Naive thymus-derived CD4-positive, alpha-beta T cell (primary cell): ENCODE data around the gene LTK. TPM values are rescaled to one million over a fixed set of nuclear protein-coding genes. Genes with fewer than 3 reads are reported as not detected.

ENCODE experiments used
- ATAC-seq: fragments of 150-1000 bp; cut with Tn5 transposase; 2 replicates; pipeline ENCODE4 v1.10.0; 2021; ENCODE audit warnings: mild to moderate bottlenecking, moderate library complexity
- CTCF ChIA-PET: fragments of 350-600 bp; sonication (Branson Sonifier 250); formaldehyde crosslinking; loops from one replicate; lab custom pipeline; 2021; ENCODE audit warnings: antibody characterized with exemption; lab: Charles Lee
- POLR2A ChIA-PET: fragments of 350-600 bp; sonication (Branson Sonifier 250); formaldehyde crosslinking; loops from one replicate; lab custom pipeline; 2021; ENCODE audit warnings: antibody characterized with exemption, inconsistent platforms; lab: Charles Lee
- DNase-seq, 9 donors: peaks; one replicate each; pipeline versions ENCODE4 v3.0.0 to v3.0.0-alpha.2; 2020 to 2022; ENCODE audit warnings: mixed read lengths in 1 of 9
- H3K27ac ChIP-seq: one replicate; pipeline ENCODE4 v1.7.0; 2013; ENCODE audit warnings: mild to moderate bottlenecking, low read depth, low read length, moderate library complexity
- H3K27me3 ChIP-seq, 2 donors: one replicate each; pipeline ENCODE4 v1.7.0; 2013; ENCODE audit warnings: low read length in 2 of 2, mild to moderate bottlenecking in 2 of 2, moderate library complexity in 2 of 2; ENCODE audit not compliant: control insufficient read depth in 2 of 2, insufficient read depth in 2 of 2
- H3K36me3 ChIP-seq, 3 experiments: 1 replicate in 2 of 3; 2 replicates in 1 of 3; pipeline ENCODE4 v1.7.0; 2013; ENCODE audit warnings: low read length in 3 of 3, mild to moderate bottlenecking in 3 of 3, moderate library complexity in 1 of 3; ENCODE audit not compliant: insufficient read depth in 3 of 3, control insufficient read depth in 2 of 3
- H3K4me1 ChIP-seq, 2 donors: one replicate each; pipeline ENCODE4 v1.7.0; 2013; ENCODE audit warnings: low read length in 2 of 2, mild to moderate bottlenecking in 2 of 2, moderate library complexity in 1 of 2; ENCODE audit not compliant: control insufficient read depth in 2 of 2, insufficient read depth in 2 of 2
- H3K4me3 ChIP-seq: 2 replicates; pipeline ENCODE4 v1.7.0; 2013; ENCODE audit warnings: mild to moderate bottlenecking, low read length
- H3K9me3 ChIP-seq, 3 experiments: 1 replicate in 2 of 3; 2 replicates in 1 of 3; pipeline ENCODE4 v1.7.0; 2013; ENCODE audit warnings: low read length in 3 of 3; ENCODE audit not compliant: control insufficient read depth in 2 of 3
- H3K27ac Mint-ChIP-seq, 9 donors: one replicate each; pipeline ENCODE4 v1.8.0; 2020 to 2022; ENCODE audit warnings: mixed read lengths in 9 of 9, mild to moderate bottlenecking in 8 of 9, moderate library complexity in 5 of 9, inconsistent platforms in 2 of 9
- H3K27me3 Mint-ChIP-seq, 5 donors: one replicate each; pipeline ENCODE4 v1.8.0; 2021 to 2022; ENCODE audit warnings: mixed read lengths in 5 of 5, mild to moderate bottlenecking in 1 of 5
- H3K36me3 Mint-ChIP-seq, 5 donors: one replicate each; pipeline ENCODE4 v1.8.0; 2020 to 2022; ENCODE audit warnings: mixed read lengths in 5 of 5, mild to moderate bottlenecking in 3 of 5, inconsistent platforms in 1 of 5
- H3K4me1 Mint-ChIP-seq, 7 donors: one replicate each; pipeline ENCODE4 v1.8.0; 2020 to 2022; ENCODE audit warnings: mixed read lengths in 7 of 7, mild to moderate bottlenecking in 3 of 7, inconsistent platforms in 1 of 7
- H3K4me3 Mint-ChIP-seq, 10 donors: one replicate each; pipeline ENCODE4 v1.8.0; 2020 to 2022; ENCODE audit warnings: mild to moderate bottlenecking in 10 of 10, mixed read lengths in 10 of 10, moderate library complexity in 6 of 10, inconsistent platforms in 2 of 10
- H3K9me3 Mint-ChIP-seq, 11 donors: one replicate each; pipeline ENCODE4 v1.8.0; 2020 to 2022; ENCODE audit warnings: mixed read lengths in 11 of 11, mild to moderate bottlenecking in 4 of 11, inconsistent platforms in 1 of 11, moderate library complexity in 1 of 11
- intact Hi-C, 2 donors: fragments of 100-400 bp; cut with micrococcal nuclease; formaldehyde crosslinking; loops; one replicate each; pipeline ENCODE4 v1.15.1; 2023
- polyA plus RNA-seq, 2 donors: library from polyadenylated mRNA; unstranded; fragments of 300-500 nt; fragmentation: Illumina TruSeq; gene quantifications; one replicate each; pipeline ENCODE4 v1.2.3, GENCODE V29; 2021
- total RNA-seq, 6 experiments: library from RNA in 5 of 6; stranded (reverse) in 5 of 6; gene quantifications; 1 replicate in 5 of 6; 2 replicates in 1 of 6; pipeline ENCODE4 v1.2.3 and lab custom pipeline; 2021 to 2026

The LTK gene
- total and polyA plus RNA-seq, 7 experiments from 2014 or later: 0.41 to 6.5 (median 1.4) TPM; not detected in 3

GRCh38 chr15:41507820-41508290 lies 5.8 kb downstream of the LTK start:
- Histone ChIP-seq H3K9me3 (no peaks in the 10 kb centered on the region), H3K27me3 (peaks cover 8 to 9% of the 10 kb centered on the region in 2 donors), H3K4me1 (peaks cover 9 to 13% of the 10 kb centered on the region in 2 donors), H3K36me3 (no peaks in the 10 kb centered on the region), H3K4me3 (no peak overlapping the region), H3K27ac (no peak overlapping the region)
- ChIA-PET CTCF (interaction anchor here (0.5 to 2.6 kb wide), 2 partner anchors 42 to 408 kb away, joined by 5 to 15 read pairs; no protein-coding TSS in a partner anchor), POLR2A (no interaction called here)
- no peak for ATAC-seq
- Mint-ChIP-seq H3K9me3 (no peaks in the 10 kb centered on the region), H3K4me3 (no peak overlapping the region), H3K4me1 (peaks cover 2 to 17% (median 12%) of the 10 kb centered on the region in 7 donors), H3K36me3 (no peaks in the 10 kb centered on the region), H3K27me3 (peaks cover 10 to 64% (median 19%) of the 10 kb centered on the region in 5 donors), H3K27ac (no peak overlapping the region)
- no peak for DNase-seq
- intact Hi-C loops: loop anchor here in 1 of 2 donors (1.0 kb wide), 1 partner anchor 42 kb away; no protein-coding TSS in a partner anchor

GRCh38 chr15:41506796-41507341 lies 6.8 kb downstream of the LTK start:
- DNase-seq: no peak
- H3K27me3 ChIP-seq: peaks cover 0 to 3% of the 10 kb centered on the region in 2 donors
- intact Hi-C loops: loop anchor here in 1 of 2 donors (1.0 kb wide), 1 partner anchor 41 kb away; no protein-coding TSS in a partner anchor
- no peak overlapping the region for H3K27ac Mint-ChIP-seq
- no peak overlapping the region for H3K4me3 ChIP-seq
- H3K27me3 Mint-ChIP-seq: peaks cover 0 to 62% (median 13%) of the 10 kb centered on the region in 5 donors
- no peak for ATAC-seq
- H3K36me3 Mint-ChIP-seq: no peaks in the 10 kb centered on the region
- peaks cover 0 to 16% (median 10%) of the 10 kb centered on the region in 7 donors for H3K4me1 Mint-ChIP-seq
- H3K9me3 Mint-ChIP-seq: no peaks in the 10 kb centered on the region
- peaks cover 3 to 10% of the 10 kb centered on the region in 2 donors for H3K4me1 ChIP-seq
- H3K27ac ChIP-seq: no peak overlapping the region
- no peaks in the 10 kb centered on the region for H3K9me3 ChIP-seq
- H3K4me3 Mint-ChIP-seq: no peak overlapping the region
- H3K36me3 ChIP-seq: no peaks in the 10 kb centered on the region
- CTCF ChIA-PET: interaction anchor here (2.6 kb wide), 1 partner anchor 41 kb away, joined by 15 read pairs; no protein-coding TSS in a partner anchor
- POLR2A ChIA-PET: no interaction called here

GRCh38 chr15:41505776-41506175 lies 7.9 kb downstream of the LTK start:
- no peak for ATAC-seq
- no peak for DNase-seq
- CTCF ChIA-PET: interaction anchor here (2.6 kb wide), 1 partner anchor 40 kb away, joined by 15 read pairs; no protein-coding TSS in a partner anchor
- Mint-ChIP-seq H3K4me1 (peaks cover 0 to 23% (median 15%) of the 10 kb centered on the region in 7 donors), H3K36me3 (no peaks in the 10 kb centered on the region), H3K27ac (no peak overlapping the region), H3K9me3 (no peaks in the 10 kb centered on the region), H3K27me3 (peaks cover 5 to 67% (median 18%) of the 10 kb centered on the region in 5 donors), H3K4me3 (no peak overlapping the region)
- POLR2A ChIA-PET: interaction anchor here (0.5 to 0.7 kb wide), 2 partner anchors 25 to 321 kb away, joined by 3 to 5 read pairs; no protein-coding TSS in a partner anchor
- Histone ChIP-seq H3K9me3 (no peaks in the 10 kb centered on the region), H3K27me3 (peaks cover 0 to 8% of the 10 kb centered on the region in 2 donors), H3K4me3 (no peak overlapping the region), H3K4me1 (peaks cover 7 to 18% of the 10 kb centered on the region in 2 donors), H3K36me3 (no peaks in the 10 kb centered on the region), H3K27ac (no peak overlapping the region)
- intact Hi-C loops: no loop called here

- no peaks in the 10 kb centered on the region for H3K9me3 Mint-ChIP-seq
- Histone ChIP-seq H3K27me3 (peaks cover 0 to 14% of the 10 kb centered on the region in 2 donors), H3K27ac (no peak overlapping the region), H3K36me3 (no peaks in the 10 kb centered on the region), H3K9me3 (no peaks in the 10 kb centered on the region), H3K4me3 (no peak overlapping the region), H3K4me1 (peaks cover 8 to 18% of the 10 kb centered on the region in 2 donors)
- no peak overlapping the region for H3K27ac Mint-ChIP-seq
- ATAC-seq: no peak
- peaks cover 0 to 26% (median 13%) of the 10 kb centered on the region in 7 donors for H3K4me1 Mint-ChIP-seq
- intact Hi-C loops: loop anchor here in 1 of 2 donors (5.0 kb wide), 1 partner anchor 38 kb away; no protein-coding TSS in a partner anchor
- ChIA-PET CTCF (no interaction called here), POLR2A (no interaction called here)
- peaks cover 13 to 67% (median 14%) of the 10 kb centered on the region in 5 donors for H3K27me3 Mint-ChIP-seq
- no peak overlapping the region for H3K4me3 Mint-ChIP-seq
- DNase-seq: no peak
- H3K36me3 Mint-ChIP-seq: no peaks in the 10 kb centered on the region
Observed at GRCh38 chr15:41504751-41505492, 8.7 kb downstream of the LTK start.

- peaks cover 2 to 21% of the 10 kb centered on the region in 2 donors for H3K27me3 ChIP-seq
- H3K9me3 ChIP-seq: no peaks in the 10 kb centered on the region
- H3K4me3 Mint-ChIP-seq: peak overlapping the region in 8 of 10 donors; percentile 28 to 80 (median 48)
- ChIA-PET CTCF (no interaction called here), POLR2A (no interaction called here)
- no peaks in the 10 kb centered on the region for H3K36me3 ChIP-seq
- H3K4me1 Mint-ChIP-seq: peaks cover 0 to 26% (median 13%) of the 10 kb centered on the region in 7 donors
- H3K4me1 ChIP-seq: peaks cover 8 to 18% of the 10 kb centered on the region in 2 donors
- no peaks in the 10 kb centered on the region for H3K9me3 Mint-ChIP-seq
- no peak overlapping the region for H3K4me3 ChIP-seq
- intact Hi-C loops: loop anchor here in 1 of 2 donors (5.0 kb wide), 1 partner anchor 36 kb away; no protein-coding TSS in a partner anchor
- no peak for ATAC-seq
- H3K27ac ChIP-seq: no peak overlapping the region
- no peaks in the 10 kb centered on the region for H3K36me3 Mint-ChIP-seq
- no peak overlapping the region for H3K27ac Mint-ChIP-seq
- no peak for DNase-seq
- peaks cover 26 to 72% (median 26%) of the 10 kb centered on the region in 5 donors for H3K27me3 Mint-ChIP-seq
Observed at GRCh38 chr15:41503669-41504010, 10.0 kb downstream of the LTK start.

GRCh38 chr15:41502795-41503668 lies 10.6 kb downstream of the LTK start:
- ATAC-seq: peak; percentile 28
- Histone ChIP-seq H3K4me1 (peaks cover 8 to 18% of the 10 kb centered on the region in 2 donors), H3K4me3 (peak overlapping the region; percentile 55), H3K27me3 (peaks cover 3 to 21% of the 10 kb centered on the region in 2 donors), H3K9me3 (no peaks in the 10 kb centered on the region), H3K27ac (no peak overlapping the region), H3K36me3 (no peaks in the 10 kb centered on the region)
- H3K27me3 Mint-ChIP-seq: peaks cover 30 to 73% (median 32%) of the 10 kb centered on the region in 5 donors
- no peaks in the 10 kb centered on the region for H3K9me3 Mint-ChIP-seq
- no peaks in the 10 kb centered on the region for H3K36me3 Mint-ChIP-seq
- no peak for DNase-seq
- POLR2A ChIA-PET: no interaction called here
- peaks cover 0 to 26% (median 13%) of the 10 kb centered on the region in 7 donors for H3K4me1 Mint-ChIP-seq
- CTCF ChIA-PET: no interaction called here
- H3K4me3 Mint-ChIP-seq: peak overlapping the region; percentile 58 to 80 (median 77)
- intact Hi-C loops: loop anchor here (1.0 to 5.0 kb wide), 3 partner anchors 9 to 36 kb away; partner anchors contain the start of gene ITPKA (in 1 of the 2)
- H3K27ac Mint-ChIP-seq: no peak overlapping the region
